ENCODE data around the gene OLFML2A. TPM values are rescaled to one million over a fixed set of nuclear protein-coding genes. Genes with fewer than 3 reads are reported as not detected.

The OLFML2A gene
- total RNA-seq, 1 experiment from 2014 or later: 5.8 TPM

DNA sequence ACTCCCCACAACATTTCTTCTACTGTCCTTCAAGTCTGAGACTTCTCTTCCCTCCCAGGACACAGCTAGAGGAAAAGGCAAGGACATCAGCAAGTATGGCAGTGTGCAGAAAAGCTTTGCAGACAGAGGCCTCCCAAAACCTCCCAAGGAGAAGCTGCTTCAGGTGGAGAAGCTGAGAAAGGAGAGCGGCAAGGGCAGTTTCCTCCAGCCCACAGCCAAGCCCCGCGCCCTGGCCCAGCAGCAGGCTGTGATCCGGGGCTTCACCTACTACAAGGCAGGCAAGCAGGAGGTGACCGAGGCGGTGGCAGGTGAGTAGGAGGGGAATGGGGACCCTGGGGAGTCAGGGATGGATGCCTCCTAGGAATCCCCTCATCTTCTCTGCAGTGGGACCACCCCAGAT, 24.4 kb downstream of the OLFML2A start:
- no peak overlapping the region for H2AK5ac ChIP-seq (ENCODE audit: insufficient read length, low read length)
- no peaks in the 10 kb centered on the region for H3K79me1 ChIP-seq (ENCODE audit: insufficient read depth, low read depth, low read length, poor library complexity, severe bottlenecking)
- no peak overlapping the region for H3K27ac ChIP-seq (ENCODE audit: insufficient read length, low read depth, low read length)
- H4K20me1 ChIP-seq (ENCODE audit: control insufficient read depth, insufficient read depth, insufficient read length): no peaks in the 10 kb centered on the region
- H3K4me3 Mint-ChIP-seq: no peak overlapping the region
- TF ChIP-seq, protein P1, sequence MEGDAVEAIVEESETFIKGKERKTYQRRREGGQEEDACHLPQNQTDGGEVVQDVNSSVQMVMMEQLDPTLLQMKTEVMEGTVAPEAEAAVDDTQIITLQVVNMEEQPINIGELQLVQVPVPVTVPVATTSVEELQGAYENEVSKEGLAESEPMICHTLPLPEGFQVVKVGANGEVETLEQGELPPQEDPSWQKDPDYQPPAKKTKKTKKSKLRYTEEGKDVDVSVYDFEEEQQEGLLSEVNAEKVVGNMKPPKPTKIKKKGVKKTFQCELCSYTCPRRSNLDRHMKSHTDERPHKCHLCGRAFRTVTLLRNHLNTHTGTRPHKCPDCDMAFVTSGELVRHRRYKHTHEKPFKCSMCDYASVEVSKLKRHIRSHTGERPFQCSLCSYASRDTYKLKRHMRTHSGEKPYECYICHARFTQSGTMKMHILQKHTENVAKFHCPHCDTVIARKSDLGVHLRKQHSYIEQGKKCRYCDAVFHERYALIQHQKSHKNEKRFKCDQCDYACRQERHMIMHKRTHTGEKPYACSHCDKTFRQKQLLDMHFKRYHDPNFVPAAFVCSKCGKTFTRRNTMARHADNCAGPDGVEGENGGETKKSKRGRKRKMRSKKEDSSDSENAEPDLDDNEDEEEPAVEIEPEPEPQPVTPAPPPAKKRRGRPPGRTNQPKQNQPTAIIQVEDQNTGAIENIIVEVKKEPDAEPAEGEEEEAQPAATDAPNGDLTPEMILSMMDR (conservative IDR thresholded peaks at IDR 0.05): no peak
- no peak overlapping the region for H2BK5ac ChIP-seq (ENCODE audit: insufficient read length, low read length)
- no peak overlapping the region for H3K14ac ChIP-seq (ENCODE audit: insufficient read depth, low read length)
- H2BK12ac ChIP-seq (ENCODE audit: insufficient read length, low read depth, low read length): no peak overlapping the region
- peaks cover 2 to 4% of the 10 kb centered on the region in 2 experiments; a peak in 1 of 4 replicates for H3K4me1 Mint-ChIP-seq
- no peak for DNase-seq
- H3K9me3 Mint-ChIP-seq: no peaks in the 10 kb centered on the region
- no peaks in the 10 kb centered on the region for H3K36me3 Mint-ChIP-seq (ENCODE audit: insufficient read depth in 1 of 3, low read depth in 3 of 3)
- no peak overlapping the region for H4K91ac ChIP-seq (ENCODE audit: insufficient read length, low read depth, low read length)
- no peak overlapping the region for H3K56ac ChIP-seq (ENCODE audit: insufficient read length, low read depth, low read length)
- H3K4me2 ChIP-seq (ENCODE audit: insufficient read depth, insufficient read length, low read length): no peak overlapping the region
- H3K27me3 ChIP-seq (ENCODE audit: insufficient read depth, low read length): no peaks in the 10 kb centered on the region
- no peak overlapping the region for H4K5ac ChIP-seq (ENCODE audit: insufficient read length, low read depth, low read length)
- no peak overlapping the region for H2BK15ac ChIP-seq (ENCODE audit: low read depth, low read length)
- H2BK120ac ChIP-seq (ENCODE audit: low read depth, low read length, poor library complexity, severe bottlenecking): no peak overlapping the region
- H3K4ac ChIP-seq (ENCODE audit: low read depth, low read length): no peak overlapping the region
- H4K8ac ChIP-seq (replicated peaks; ENCODE audit: insufficient read length, low read depth, low read length): no peak overlapping the region
- H3K27me3 Mint-ChIP-seq (ENCODE audit: low read depth): no peaks in the 10 kb centered on the region; the same call in 1 of the 2 replicates
- H3K27ac Mint-ChIP-seq: peak overlapping the region in 1 of 3 experiments; percentile 53; a peak in 2 of 7 replicates
- no peak overlapping the region for H3K23ac ChIP-seq (ENCODE audit: insufficient read length, low read depth, low read length)
- H3K23me2 ChIP-seq (ENCODE audit: insufficient read length, low read depth, low read length, poor library complexity, severe bottlenecking): no peaks in the 10 kb centered on the region
- no peak overlapping the region for H2AFZ ChIP-seq (ENCODE audit: low read length)
- no peaks in the 10 kb centered on the region for H3K9me3 ChIP-seq (ENCODE audit: control insufficient read depth, low read depth, low read length)
- WGBS (ENCODE audit: extremely low coverage, insufficient read length, low lambda C conversion rate): no CpG with 5 or more reads among the region's 6 CpGs
- H3T11ph ChIP-seq (ENCODE audit: low read length): no peak overlapping the region
- H3K4me1 ChIP-seq (ENCODE audit: insufficient read depth, low read length): no peaks in the 10 kb centered on the region
- H2BK20ac ChIP-seq (ENCODE audit: low read depth, low read length, poor library complexity, severe bottlenecking): no peak overlapping the region
- H3K79me2 ChIP-seq (ENCODE audit: insufficient read depth, low read length): no peaks in the 10 kb centered on the region
- no peak overlapping the region for H3K9ac ChIP-seq (ENCODE audit: extremely low read depth, insufficient read length, low read length)
- H3K18ac ChIP-seq (ENCODE audit: insufficient read length, low read depth, low read length): no peak overlapping the region
